Right renal cortex interstitium (tissue), 3 donors: Measurements from ENCODE around the gene CYS1. TPM values are rescaled to one million over a fixed set of nuclear protein-coding genes. Genes with fewer than 3 reads are reported as not detected.

ENCODE experiments used
- DNase-seq, 3 donors: peaks; one replicate each; pipeline ENCODE4 v3.0.0-alpha.2; 2013; ENCODE audit warnings: low read depth in 3 of 3, low spot score in 2 of 3
- polyA plus RNA-seq, 3 donors: library from polyadenylated mRNA; unstranded; fragments of 120-200 nt; gene quantifications; one replicate each; pipeline ENCODE4 v1.2.1, GENCODE V29; 2013; ENCODE audit not compliant: insufficient read length in 3 of 3

Gene CYS1
- polyA plus RNA-seq, 3 donors: 89.9 to 100 (median 96.9) TPM

GRCh38 chr2:10052216-10052615 is 28.0 kb downstream of the CYS1 start:
- DNase-seq: no peak

GRCh38 chr2:10048501-10049171 is 31.6 kb downstream of the CYS1 start:
- peak in 1 of 3 donors; percentile 39 for DNase-seq

GRCh38 chr2:10047616-10048500 is 32.4 kb downstream of the CYS1 start:
- DNase-seq: no peak

- no peak for DNase-seq
Measured at GRCh38 chr2:10046931-10047330, 33.3 kb downstream of the CYS1 start.

GRCh38 chr2:10045561-10046355 is 34.5 kb downstream of the CYS1 start:
- no peak for DNase-seq

DNA sequence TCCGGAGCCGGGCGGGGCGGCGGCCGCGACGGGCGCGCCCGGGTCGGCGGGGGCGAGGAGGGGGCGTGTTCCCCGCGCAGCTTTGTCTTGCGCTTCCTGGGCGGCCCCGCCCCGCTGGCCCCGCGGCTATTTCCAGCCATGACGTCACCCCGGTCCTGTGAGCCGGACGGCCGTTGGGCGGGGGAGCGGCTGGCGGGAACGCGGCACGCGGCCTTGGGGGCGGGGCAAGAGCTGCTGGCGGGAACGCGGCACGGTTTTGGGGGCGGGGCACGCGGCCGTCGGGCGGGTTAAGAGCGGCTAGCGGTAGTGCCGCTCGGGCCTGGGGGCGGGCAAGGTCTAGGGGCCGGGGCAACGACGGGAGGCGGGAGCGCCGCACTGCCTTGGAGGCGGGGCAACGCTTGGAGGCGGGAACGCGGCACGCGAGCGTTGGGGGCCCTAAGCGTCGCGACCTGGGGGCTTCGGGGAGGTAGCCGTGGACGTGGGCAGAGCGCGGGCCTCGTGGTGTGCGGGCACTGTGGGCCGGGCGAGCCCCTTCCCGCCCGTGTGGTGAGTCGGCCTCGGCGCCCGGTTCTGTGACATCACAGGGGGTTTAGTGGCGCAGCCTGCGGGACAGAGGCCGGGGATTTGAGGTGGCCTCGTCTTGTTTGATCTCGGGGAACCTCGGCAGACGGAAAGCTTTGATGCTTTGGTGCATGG is 36.2 kb downstream of the CYS1 start:
- DNase-seq: peak in 2 of 3 donors; percentile 78 to 84

DNA sequence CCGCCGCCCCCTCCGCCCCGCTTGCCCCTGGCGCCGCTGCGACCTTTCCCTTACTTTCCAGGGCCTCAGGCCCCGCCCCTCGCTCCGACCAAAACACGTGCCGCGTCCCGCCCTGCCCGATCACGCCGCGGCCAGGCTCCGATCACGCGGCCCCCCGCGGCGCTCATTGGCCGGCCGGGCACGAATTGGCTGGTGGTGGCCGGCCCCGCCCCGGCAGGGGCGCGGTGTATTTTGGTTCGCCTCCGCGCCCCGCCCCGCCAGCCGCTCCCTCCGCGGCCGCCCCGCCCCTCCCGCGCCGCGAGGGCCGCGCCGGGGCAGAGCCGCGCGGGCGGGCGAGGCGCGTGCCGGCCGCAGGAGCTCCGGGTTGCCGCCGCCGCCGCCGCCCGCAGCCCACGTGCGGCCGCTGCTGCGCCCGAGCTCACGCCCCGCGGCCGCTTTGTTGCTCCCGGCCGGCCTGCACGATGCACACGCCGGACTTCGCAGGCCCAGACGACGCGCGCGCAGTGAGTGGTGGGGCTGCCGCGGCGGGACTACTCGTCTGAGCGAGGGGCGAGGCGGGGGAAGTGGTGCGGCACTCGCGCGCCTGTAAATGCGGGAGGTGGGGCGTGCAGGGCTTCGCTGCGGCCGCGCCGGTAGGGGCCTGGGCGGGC is 36.8 kb downstream of the CYS1 start, which contains the start of gene KLF11:
TSS of gene KLF11 (plus strand) at position 295 of the 650 bp plus-strand sequence. CDS start at position 462, 167 bp downstream.
- peak in 2 of 3 donors; percentile 77 to 83 for DNase-seq

GRCh38 chr2:10042301-10043161 is 37.7 kb downstream of the CYS1 start:
- DNase-seq: peak; percentile 70 to 74 (median 70)

DNA sequence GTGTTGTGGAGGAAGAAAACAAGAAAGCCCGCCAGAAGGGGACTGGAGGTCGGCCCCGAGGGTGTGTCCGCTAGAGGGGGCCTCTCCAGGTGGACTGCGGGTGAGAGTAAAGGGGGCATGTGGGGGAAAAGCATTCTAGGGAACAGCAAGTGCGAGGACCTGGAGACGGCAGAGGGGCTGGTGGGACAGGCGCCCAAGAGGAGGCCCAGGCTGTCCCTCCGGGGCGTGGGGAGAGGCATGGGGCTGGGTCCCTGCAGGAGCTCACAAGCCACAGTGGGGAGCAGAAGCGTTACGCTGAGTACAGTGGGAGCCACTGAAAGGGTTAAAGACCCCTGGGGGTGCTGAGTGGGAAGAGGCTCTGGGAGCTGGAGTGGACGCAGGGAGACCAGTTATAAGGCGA is 38.5 kb downstream of the CYS1 start:
- no peak for DNase-seq

- DNase-seq: no peak
Measured at GRCh38 chr2:10039658-10040410, 40.4 kb downstream of the CYS1 start.

GRCh38 chr2:10038716-10039115 is 41.5 kb downstream of the CYS1 start:
- DNase-seq: no peak

GRCh38 chr2:10038123-10038522 is 42.1 kb downstream of the CYS1 start:
- DNase-seq: no peak

GRCh38 chr2:10036095-10036884 is 43.9 kb downstream of the CYS1 start:
- DNase-seq: no peak

GRCh38 chr2:10035633-10036032 is 44.6 kb downstream of the CYS1 start:
- no peak for DNase-seq

GRCh38 chr2:10035053-10035422 is 45.2 kb downstream of the CYS1 start:
- DNase-seq: no peak

GRCh38 chr2:10034333-10035052 is 45.7 kb downstream of the CYS1 start:
- DNase-seq: no peak
